Stimulated activated naive B cell treated with anti-CD40 and anti-IgM and Interleukin-4, amounts not matched to agents 10 μg/mL and 1 μg/mL and 100 μg/mL, for 72 hours (primary cell): ENCODE data around the gene HHAT.

Experiments used
- ATAC-seq, 2 donors: fragments of 150-1000 bp; cut with Tn5 transposase; replicated peaks; 2 replicates each; pipeline ENCODE4 v1.10.0; 2021; ENCODE audit warnings: moderate library complexity in 1 of 2
- DNase-seq: peaks from one replicate; pipeline ENCODE4 v3.0.0; 2021
- H3K27ac Mint-ChIP-seq: one replicate; pipeline ENCODE4 v1.8.0; 2022; ENCODE audit warnings: mild to moderate bottlenecking, mixed read lengths
- H3K27me3 Mint-ChIP-seq, 2 donors: one replicate each; pipeline ENCODE4 v1.8.0; 2022; ENCODE audit warnings: mixed read lengths in 2 of 2
- H3K36me3 Mint-ChIP-seq, 2 donors: one replicate each; pipeline ENCODE4 v1.8.0; 2022; ENCODE audit warnings: mixed read lengths in 2 of 2, mild to moderate bottlenecking in 1 of 2
- H3K4me1 Mint-ChIP-seq, 2 donors: one replicate each; pipeline ENCODE4 v1.8.0; 2022; ENCODE audit warnings: mixed read lengths in 2 of 2, mild to moderate bottlenecking in 1 of 2
- H3K4me3 Mint-ChIP-seq, 2 donors: one replicate each; pipeline ENCODE4 v1.8.0; 2022; ENCODE audit warnings: mild to moderate bottlenecking in 2 of 2, mixed read lengths in 2 of 2, moderate library complexity in 1 of 2
- H3K9me3 Mint-ChIP-seq, 2 donors: one replicate each; pipeline ENCODE4 v1.8.0; 2022; ENCODE audit warnings: mixed read lengths in 2 of 2, mild to moderate bottlenecking in 1 of 2

The HHAT gene

GRCh38 chr1:210540288-210540687 lies 211.6 kb downstream of the HHAT start:
- no peaks in the 10 kb centered on the region for H3K9me3 Mint-ChIP-seq

GRCh38 chr1:210541680-210542358 lies 213.1 kb downstream of the HHAT start:
- no peaks in the 10 kb centered on the region for H3K9me3 Mint-ChIP-seq
- no peaks in the 10 kb centered on the region for H3K27me3 Mint-ChIP-seq
- no peaks in the 10 kb centered on the region for H3K4me1 Mint-ChIP-seq
- peaks cover 0 to 6% of the 10 kb centered on the region in 2 donors for H3K36me3 Mint-ChIP-seq
- DNase-seq: no peak
- H3K4me3 Mint-ChIP-seq: no peak overlapping the region
- H3K27ac Mint-ChIP-seq: no peak overlapping the region
- no peak for ATAC-seq

More at GRCh38 chr1:210540288-210540687, 211.6 kb downstream of the HHAT start:
- ATAC-seq (no peak), DNase-seq (no peak)
- no peaks in the 10 kb centered on the region for H3K27me3 Mint-ChIP-seq
- H3K36me3 Mint-ChIP-seq: no peaks in the 10 kb centered on the region
- no peaks in the 10 kb centered on the region for H3K4me1 Mint-ChIP-seq
- H3K4me3 Mint-ChIP-seq: no peak overlapping the region
- H3K27ac Mint-ChIP-seq: no peak overlapping the region

GRCh38 chr1:210551899-210552298 lies 223.2 kb downstream of the HHAT start:
- DNase-seq (no peak), ATAC-seq (no peak)
- Mint-ChIP-seq H3K27ac (no peak overlapping the region), H3K36me3 (no peaks in the 10 kb centered on the region), H3K4me1 (no peaks in the 10 kb centered on the region), H3K4me3 (no peak overlapping the region), H3K9me3 (no peaks in the 10 kb centered on the region), H3K27me3 (no peaks in the 10 kb centered on the region)

GRCh38 chr1:210553711-210554110 lies 225.0 kb downstream of the HHAT start:
- no peak overlapping the region for H3K27ac Mint-ChIP-seq
- no peaks in the 10 kb centered on the region for H3K27me3 Mint-ChIP-seq
- DNase-seq: no peak
- H3K36me3 Mint-ChIP-seq: no peaks in the 10 kb centered on the region
- no peak overlapping the region for H3K4me3 Mint-ChIP-seq
- no peaks in the 10 kb centered on the region for H3K4me1 Mint-ChIP-seq
- no peak for ATAC-seq
- H3K9me3 Mint-ChIP-seq: no peaks in the 10 kb centered on the region

GRCh38 chr1:210554382-210554781 lies 225.7 kb downstream of the HHAT start:
- Mint-ChIP-seq H3K36me3 (no peaks in the 10 kb centered on the region), H3K27me3 (no peaks in the 10 kb centered on the region), H3K4me3 (no peak overlapping the region), H3K4me1 (no peaks in the 10 kb centered on the region), H3K9me3 (no peaks in the 10 kb centered on the region), H3K27ac (no peak overlapping the region)
- DNase-seq: no peak
- ATAC-seq: no peak

- H3K27me3 Mint-ChIP-seq: no peaks in the 10 kb centered on the region
- H3K4me1 Mint-ChIP-seq: no peaks in the 10 kb centered on the region
- ATAC-seq (no peak), DNase-seq (no peak)
- no peak overlapping the region for H3K27ac Mint-ChIP-seq
- no peaks in the 10 kb centered on the region for H3K36me3 Mint-ChIP-seq
- H3K9me3 Mint-ChIP-seq: no peaks in the 10 kb centered on the region
- H3K4me3 Mint-ChIP-seq: no peak overlapping the region
Measured at GRCh38 chr1:210556475-210556874, 227.8 kb downstream of the HHAT start.

- no peaks in the 10 kb centered on the region for H3K9me3 Mint-ChIP-seq
- no peak overlapping the region for H3K27ac Mint-ChIP-seq
- no peak for ATAC-seq
- DNase-seq: no peak
- H3K4me3 Mint-ChIP-seq: no peak overlapping the region
- no peaks in the 10 kb centered on the region for H3K27me3 Mint-ChIP-seq
- no peaks in the 10 kb centered on the region for H3K4me1 Mint-ChIP-seq
- H3K36me3 Mint-ChIP-seq: no peaks in the 10 kb centered on the region
Measured at GRCh38 chr1:210557426-210558077, 228.8 kb downstream of the HHAT start.

GRCh38 chr1:210558302-210558701 lies 229.6 kb downstream of the HHAT start:
- H3K36me3 Mint-ChIP-seq: no peaks in the 10 kb centered on the region
- H3K27ac Mint-ChIP-seq: no peak overlapping the region
- no peak for DNase-seq
- no peaks in the 10 kb centered on the region for H3K4me1 Mint-ChIP-seq
- H3K4me3 Mint-ChIP-seq: no peak overlapping the region
- ATAC-seq: no peak
- H3K9me3 Mint-ChIP-seq: no peaks in the 10 kb centered on the region
- no peaks in the 10 kb centered on the region for H3K27me3 Mint-ChIP-seq

GRCh38 chr1:210565306-210565705 lies 236.6 kb downstream of the HHAT start:
- ATAC-seq: no peak
- no peak for DNase-seq
- Mint-ChIP-seq H3K9me3 (no peaks in the 10 kb centered on the region), H3K27ac (no peak overlapping the region), H3K4me3 (no peak overlapping the region), H3K36me3 (no peaks in the 10 kb centered on the region), H3K27me3 (no peaks in the 10 kb centered on the region), H3K4me1 (peaks cover 0 to 1% of the 10 kb centered on the region in 2 donors)

GRCh38 chr1:210568631-210569030 lies 239.9 kb downstream of the HHAT start:
- Mint-ChIP-seq H3K36me3 (no peaks in the 10 kb centered on the region), H3K4me3 (no peak overlapping the region), H3K4me1 (peaks cover 0 to 1% of the 10 kb centered on the region in 2 donors), H3K9me3 (no peaks in the 10 kb centered on the region), H3K27ac (no peak overlapping the region), H3K27me3 (no peaks in the 10 kb centered on the region)
- no peak for DNase-seq
- ATAC-seq: no peak

- ATAC-seq (peak in 1 of 2 donors; percentile 7), DNase-seq (no peak)
- Mint-ChIP-seq H3K9me3 (no peaks in the 10 kb centered on the region), H3K4me1 (peaks cover 0 to 1% of the 10 kb centered on the region in 2 donors), H3K4me3 (no peak overlapping the region), H3K27ac (no peak overlapping the region), H3K27me3 (no peaks in the 10 kb centered on the region), H3K36me3 (no peaks in the 10 kb centered on the region)
Measured at GRCh38 chr1:210570116-210570515, 241.4 kb downstream of the HHAT start.

GRCh38 chr1:210571356-210572284 lies 242.9 kb downstream of the HHAT start:
- no peak for ATAC-seq
- Mint-ChIP-seq H3K27me3 (no peaks in the 10 kb centered on the region), H3K27ac (no peak overlapping the region), H3K36me3 (no peaks in the 10 kb centered on the region), H3K9me3 (no peaks in the 10 kb centered on the region), H3K4me1 (peaks cover 0 to 1% of the 10 kb centered on the region in 2 donors), H3K4me3 (no peak overlapping the region)
- DNase-seq: no peak

- no peak overlapping the region for H3K4me3 Mint-ChIP-seq
- no peak overlapping the region for H3K27ac Mint-ChIP-seq
- H3K4me1 Mint-ChIP-seq: peaks cover 0 to 1% of the 10 kb centered on the region in 2 donors
- H3K36me3 Mint-ChIP-seq: peaks cover 0 to 3% of the 10 kb centered on the region in 2 donors
- H3K9me3 Mint-ChIP-seq: peaks cover 0 to 4% of the 10 kb centered on the region in 2 donors
- DNase-seq (no peak), ATAC-seq (no peak)
- H3K27me3 Mint-ChIP-seq: no peaks in the 10 kb centered on the region
Measured at GRCh38 chr1:210573141-210573540, 244.4 kb downstream of the HHAT start.

GRCh38 chr1:210582205-210582970 lies 253.7 kb downstream of the HHAT start:
- H3K27me3 Mint-ChIP-seq: peaks cover 0 to 6% of the 10 kb centered on the region in 2 donors
- peaks cover 9 to 10% of the 10 kb centered on the region in 2 donors for H3K4me1 Mint-ChIP-seq
- H3K27ac Mint-ChIP-seq: no peak overlapping the region
- peak; percentile 66 to 77 for ATAC-seq
- no peak for DNase-seq
- no peak overlapping the region for H3K4me3 Mint-ChIP-seq
- H3K36me3 Mint-ChIP-seq: no peaks in the 10 kb centered on the region
- no peaks in the 10 kb centered on the region for H3K9me3 Mint-ChIP-seq
